ENCODE results near the gene TRIM14.
"Not testable (repeated sequence)": the region's sequence is repeated elsewhere in the genome, so short reads cannot be mapped to it uniquely, and the experiment has no call there.

Gene TRIM14

GRCh38 chr9:98104445-98104881, 14.6 kb downstream of the TRIM14 start:
- no peak for DNase-seq
- no peak overlapping the region for H3K4me3 Mint-ChIP-seq
- H3K4me1 Mint-ChIP-seq (ENCODE audit: low read depth), result peaks cover 90% of the 10 kb centered on the region
- peak overlapping the region; percentile 78 for H3K27ac Mint-ChIP-seq
- H3K27me3 Mint-ChIP-seq, result no peaks in the 10 kb centered on the region
- no peaks in the 10 kb centered on the region for H3K9me3 Mint-ChIP-seq
- H3K36me3 Mint-ChIP-seq (ENCODE audit: low read depth), result peaks cover 76% of the 10 kb centered on the region

- peak; percentile 68 for DNase-seq
- H3K27me3 Mint-ChIP-seq, result no peaks in the 10 kb centered on the region
Measured at GRCh38 chr9:98101868-98102273, 17.2 kb downstream of the TRIM14 start.

GRCh38 chr9:98101416-98101815, 17.6 kb downstream of the TRIM14 start:
- H3K4me1 Mint-ChIP-seq (ENCODE audit: low read depth), result peaks cover 86% of the 10 kb centered on the region
- H3K27me3 Mint-ChIP-seq, result no peaks in the 10 kb centered on the region
- DNase-seq, result no peak
- peaks cover 76% of the 10 kb centered on the region for H3K36me3 Mint-ChIP-seq (ENCODE audit: low read depth)
- H3K4me3 Mint-ChIP-seq, result peak overlapping the region; percentile 44
- peak overlapping the region; percentile 90 for H3K27ac Mint-ChIP-seq
- no peaks in the 10 kb centered on the region for H3K9me3 Mint-ChIP-seq

More at GRCh38 chr9:98101868-98102273, 17.2 kb downstream of the TRIM14 start:
- Mint-ChIP-seq H3K27ac (peak overlapping the region; percentile 90), H3K4me3 (peak overlapping the region; percentile 44), H3K36me3 (ENCODE audit: low read depth) (peaks cover 76% of the 10 kb centered on the region), H3K9me3 (no peaks in the 10 kb centered on the region), H3K4me1 (ENCODE audit: low read depth) (peaks cover 86% of the 10 kb centered on the region)

- peaks cover 76% of the 10 kb centered on the region for H3K36me3 Mint-ChIP-seq (ENCODE audit: low read depth)
- DNase-seq, result no peak
- no peaks in the 10 kb centered on the region for H3K9me3 Mint-ChIP-seq
- H3K27ac Mint-ChIP-seq, result peak overlapping the region; percentile 88
- H3K27me3 Mint-ChIP-seq, result no peaks in the 10 kb centered on the region
- no peak overlapping the region for H3K4me3 Mint-ChIP-seq
- peaks cover 81% of the 10 kb centered on the region for H3K4me1 Mint-ChIP-seq (ENCODE audit: low read depth)
Measured at GRCh38 chr9:98100456-98100855, 18.6 kb downstream of the TRIM14 start.

- no peak for DNase-seq
- no peaks in the 10 kb centered on the region for H3K27me3 Mint-ChIP-seq
- H3K36me3 Mint-ChIP-seq (ENCODE audit: low read depth), result peaks cover 76% of the 10 kb centered on the region
- H3K4me1 Mint-ChIP-seq (ENCODE audit: low read depth), result peaks cover 78% of the 10 kb centered on the region
- no peak overlapping the region for H3K4me3 Mint-ChIP-seq
- no peaks in the 10 kb centered on the region for H3K9me3 Mint-ChIP-seq
- peak overlapping the region; percentile 88 for H3K27ac Mint-ChIP-seq
Measured at GRCh38 chr9:98099898-98100297, 19.1 kb downstream of the TRIM14 start.

- no peak for DNase-seq
- H3K27ac Mint-ChIP-seq, result peak overlapping the region; percentile 88
- H3K36me3 Mint-ChIP-seq (ENCODE audit: low read depth), result peaks cover 76% of the 10 kb centered on the region
- H3K27me3 Mint-ChIP-seq, result no peaks in the 10 kb centered on the region
- H3K9me3 Mint-ChIP-seq, result no peaks in the 10 kb centered on the region
- peaks cover 76% of the 10 kb centered on the region for H3K4me1 Mint-ChIP-seq (ENCODE audit: low read depth)
- H3K4me3 Mint-ChIP-seq, result no peak overlapping the region
Measured at GRCh38 chr9:98099346-98099745, 19.7 kb downstream of the TRIM14 start.

GRCh38 chr9:98097836-98098235, 21.2 kb downstream of the TRIM14 start:
- H3K27ac Mint-ChIP-seq, result peak overlapping the region; percentile 57
- H3K27me3 Mint-ChIP-seq, result no peaks in the 10 kb centered on the region
- DNase-seq, result no peak
- H3K9me3 Mint-ChIP-seq, result no peaks in the 10 kb centered on the region
- H3K4me1 Mint-ChIP-seq (ENCODE audit: low read depth), result peaks cover 70% of the 10 kb centered on the region
- no peak overlapping the region for H3K4me3 Mint-ChIP-seq
- H3K36me3 Mint-ChIP-seq (ENCODE audit: low read depth), result peaks cover 83% of the 10 kb centered on the region

- no peaks in the 10 kb centered on the region for H3K27me3 Mint-ChIP-seq
- H3K4me3 Mint-ChIP-seq, result no peak overlapping the region
- H3K4me1 Mint-ChIP-seq (ENCODE audit: low read depth), result peaks cover 54% of the 10 kb centered on the region
- H3K9me3 Mint-ChIP-seq, result no peaks in the 10 kb centered on the region
- no peak overlapping the region for H3K27ac Mint-ChIP-seq
- DNase-seq, result no peak
- peaks cover 88% of the 10 kb centered on the region for H3K36me3 Mint-ChIP-seq (ENCODE audit: low read depth)
Measured at GRCh38 chr9:98096091-98096490, 22.9 kb downstream of the TRIM14 start.

GRCh38 chr9:98095401-98095800, 23.6 kb downstream of the TRIM14 start:
- peaks cover 49% of the 10 kb centered on the region for H3K4me1 Mint-ChIP-seq (ENCODE audit: low read depth)

GRCh38 chr9:98094851-98095250, 24.2 kb downstream of the TRIM14 start:
- DNase-seq, result no peak
- Mint-ChIP-seq H3K4me3 (no peak overlapping the region), H3K4me1 (ENCODE audit: low read depth) (peaks cover 45% of the 10 kb centered on the region), H3K27ac (no peak overlapping the region), H3K36me3 (ENCODE audit: low read depth) (peaks cover 92% of the 10 kb centered on the region), H3K27me3 (no peaks in the 10 kb centered on the region), H3K9me3 (no peaks in the 10 kb centered on the region)

More at GRCh38 chr9:98095401-98095800, 23.6 kb downstream of the TRIM14 start:
- Mint-ChIP-seq H3K36me3 (ENCODE audit: low read depth) (peaks cover 91% of the 10 kb centered on the region), H3K9me3 (no peaks in the 10 kb centered on the region), H3K27me3 (no peaks in the 10 kb centered on the region), H3K27ac (peak overlapping the region; percentile 66), H3K4me3 (no peak overlapping the region)
- no peak for DNase-seq

- DNase-seq, result no peak
- peaks cover 92% of the 10 kb centered on the region for H3K36me3 Mint-ChIP-seq (ENCODE audit: low read depth)
- no peaks in the 10 kb centered on the region for H3K27me3 Mint-ChIP-seq
- peaks cover 43% of the 10 kb centered on the region for H3K4me1 Mint-ChIP-seq (ENCODE audit: low read depth)
- no peak overlapping the region for H3K4me3 Mint-ChIP-seq
- no peak overlapping the region for H3K27ac Mint-ChIP-seq
- H3K9me3 Mint-ChIP-seq, result no peaks in the 10 kb centered on the region
Measured at GRCh38 chr9:98094316-98094715, 24.7 kb downstream of the TRIM14 start.

GRCh38 chr9:98092613-98092931, 26.4 kb downstream of the TRIM14 start:
- Mint-ChIP-seq H3K27ac (no peak overlapping the region), H3K27me3 (no peaks in the 10 kb centered on the region), H3K9me3 (no peaks in the 10 kb centered on the region), H3K4me1 (ENCODE audit: low read depth) (peaks cover 30% of the 10 kb centered on the region), H3K4me3 (no peak overlapping the region), H3K36me3 (ENCODE audit: low read depth) (peaks cover 83% of the 10 kb centered on the region)
- no peak for DNase-seq

- H3K36me3 Mint-ChIP-seq (ENCODE audit: low read depth), result peaks cover 79% of the 10 kb centered on the region
- peak; percentile 14 for DNase-seq
- H3K4me3 Mint-ChIP-seq, result no peak overlapping the region
- no peaks in the 10 kb centered on the region for H3K9me3 Mint-ChIP-seq
- H3K27me3 Mint-ChIP-seq, result no peaks in the 10 kb centered on the region
- no peak overlapping the region for H3K27ac Mint-ChIP-seq
- peaks cover 26% of the 10 kb centered on the region for H3K4me1 Mint-ChIP-seq (ENCODE audit: low read depth)
Measured at GRCh38 chr9:98091735-98092612, 27.0 kb downstream of the TRIM14 start.

GRCh38 chr9:98090674-98091073, 28.3 kb downstream of the TRIM14 start:
- Mint-ChIP-seq H3K36me3 (ENCODE audit: low read depth) (peaks cover 78% of the 10 kb centered on the region), H3K4me1 (ENCODE audit: low read depth) (peaks cover 32% of the 10 kb centered on the region)
- not testable (repeated sequence) for H3K27ac Mint-ChIP-seq, H3K4me3 Mint-ChIP-seq, H3K9me3 Mint-ChIP-seq, DNase-seq, H3K27me3 Mint-ChIP-seq

Data from activated T-cell treated with anti-CD3 and anti-CD28 coated beads, Interleukin-2, amount 50 U/mL, for 24 hours (primary cell).